Measurements from ENCODE around the gene RBMS1. TPM values are rescaled to one million over a fixed set of nuclear protein-coding genes. Genes with fewer than 3 reads are reported as not detected.

Gene RBMS1
- total RNA-seq, 4 donors from 2014 or later, result 133 to 180 (median 139) TPM

DNA sequence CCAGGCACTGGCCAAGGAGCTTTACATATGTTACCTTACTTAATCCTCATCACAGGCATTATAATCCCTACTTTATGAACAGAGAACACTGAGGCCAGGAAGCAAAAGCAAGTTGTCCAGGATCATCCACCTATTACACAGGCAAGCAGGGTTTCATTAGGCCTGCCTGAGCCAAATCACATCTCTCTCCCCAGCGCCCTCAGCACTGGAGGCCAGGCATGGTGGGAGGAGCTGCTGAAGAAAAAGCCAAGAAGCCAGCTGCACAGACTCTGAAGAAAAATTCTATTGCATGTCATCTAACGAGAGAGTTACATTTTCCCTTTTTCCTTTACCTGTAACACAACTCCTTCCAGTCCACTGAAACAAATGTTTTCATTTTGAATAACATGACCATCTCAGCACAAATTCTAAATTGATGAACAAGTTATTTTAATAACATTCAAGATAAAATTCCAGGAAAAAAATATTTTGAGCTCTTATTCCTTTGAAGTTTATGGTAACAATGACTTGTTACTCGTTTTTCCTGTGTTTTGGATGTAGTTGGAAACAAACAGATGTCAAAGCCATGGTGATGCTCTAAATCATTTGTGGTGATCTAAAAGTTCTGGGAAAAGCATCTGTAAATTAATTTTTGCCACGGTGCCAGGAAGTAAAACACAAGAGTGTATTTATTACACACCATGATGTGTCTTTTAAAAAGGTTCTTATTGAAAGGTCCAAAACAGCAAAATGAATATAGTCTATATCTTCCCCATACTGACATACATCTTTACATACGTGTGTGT lies 154.5 kb downstream of the RBMS1 start:
- no peak for ATAC-seq (ENCODE audit: low FRiP score)
- TF ChIP-seq, protein P1, sequence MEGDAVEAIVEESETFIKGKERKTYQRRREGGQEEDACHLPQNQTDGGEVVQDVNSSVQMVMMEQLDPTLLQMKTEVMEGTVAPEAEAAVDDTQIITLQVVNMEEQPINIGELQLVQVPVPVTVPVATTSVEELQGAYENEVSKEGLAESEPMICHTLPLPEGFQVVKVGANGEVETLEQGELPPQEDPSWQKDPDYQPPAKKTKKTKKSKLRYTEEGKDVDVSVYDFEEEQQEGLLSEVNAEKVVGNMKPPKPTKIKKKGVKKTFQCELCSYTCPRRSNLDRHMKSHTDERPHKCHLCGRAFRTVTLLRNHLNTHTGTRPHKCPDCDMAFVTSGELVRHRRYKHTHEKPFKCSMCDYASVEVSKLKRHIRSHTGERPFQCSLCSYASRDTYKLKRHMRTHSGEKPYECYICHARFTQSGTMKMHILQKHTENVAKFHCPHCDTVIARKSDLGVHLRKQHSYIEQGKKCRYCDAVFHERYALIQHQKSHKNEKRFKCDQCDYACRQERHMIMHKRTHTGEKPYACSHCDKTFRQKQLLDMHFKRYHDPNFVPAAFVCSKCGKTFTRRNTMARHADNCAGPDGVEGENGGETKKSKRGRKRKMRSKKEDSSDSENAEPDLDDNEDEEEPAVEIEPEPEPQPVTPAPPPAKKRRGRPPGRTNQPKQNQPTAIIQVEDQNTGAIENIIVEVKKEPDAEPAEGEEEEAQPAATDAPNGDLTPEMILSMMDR (IDR thresholded peaks at IDR 0.05), result no peak
- DNase-seq (ENCODE audit: low spot score), result no peak

DNA sequence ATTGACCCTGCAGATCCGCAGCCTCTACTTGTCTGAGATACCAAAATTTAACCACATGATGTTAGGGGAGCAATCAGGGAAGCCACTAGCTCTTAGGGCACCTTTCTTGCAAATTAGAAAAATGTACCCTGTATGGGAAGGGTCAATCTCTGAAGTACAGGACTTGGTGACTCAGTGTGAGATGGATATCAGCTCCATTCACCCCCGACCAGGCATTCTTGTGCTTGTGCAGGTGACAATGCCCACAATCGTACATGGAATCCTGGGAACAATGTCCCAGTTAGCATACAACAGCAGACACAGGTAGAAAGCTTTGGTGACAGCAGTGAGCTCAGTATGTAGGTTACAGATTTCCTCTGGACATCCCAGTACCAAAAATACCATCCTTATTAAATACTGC lies 155.9 kb downstream of the RBMS1 start:
- DNase-seq (ENCODE audit: low spot score), result no peak
- TF ChIP-seq, protein P1 (IDR thresholded peaks at IDR 0.05), result no peak
- ATAC-seq (ENCODE audit: low FRiP score), result no peak

- ATAC-seq (ENCODE audit: low FRiP score), result no peak
- TF ChIP-seq, protein P1 (IDR thresholded peaks at IDR 0.05), result no peak
- DNase-seq (ENCODE audit: low spot score), result no peak
These were observed 157.0 kb downstream of the RBMS1 start for GRCh38 chr2:160336635-160337034.

- DNase-seq (ENCODE audit: low spot score) (no peak), ATAC-seq (ENCODE audit: low FRiP score) (no peak)
- TF ChIP-seq, protein P1 (IDR thresholded peaks at IDR 0.05), result no peak
These were observed 157.5 kb downstream of the RBMS1 start for GRCh38 chr2:160336105-160336504.

DNA sequence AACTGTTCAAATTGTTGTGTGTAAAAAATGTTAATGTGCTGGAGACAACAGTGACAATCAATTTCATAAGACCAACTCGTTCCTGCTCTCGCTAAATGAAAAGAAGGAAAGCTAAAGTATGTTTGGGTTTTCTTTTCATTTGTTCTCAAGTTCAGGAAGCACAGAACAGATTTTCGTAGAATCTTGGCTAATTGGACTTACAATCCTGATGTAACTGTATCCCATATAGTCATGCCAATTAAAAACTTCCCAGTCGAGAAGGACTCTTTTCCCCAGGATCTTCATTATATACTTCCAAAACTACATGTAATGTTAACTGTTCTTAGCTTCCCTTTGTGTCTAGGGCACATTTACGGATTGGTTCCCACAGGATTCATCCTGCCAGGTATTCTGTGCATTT lies 158.2 kb downstream of the RBMS1 start:
- DNase-seq (ENCODE audit: low spot score) (no peak), ATAC-seq (ENCODE audit: low FRiP score) (no peak)
- TF ChIP-seq, protein P1 (IDR thresholded peaks at IDR 0.05), result no peak

GRCh38 chr2:160334028-160334741 lies 159.4 kb downstream of the RBMS1 start:
- ATAC-seq (ENCODE audit: low FRiP score), result peak; percentile 43
- TF ChIP-seq, protein P1 (IDR thresholded peaks at IDR 0.05), result no peak
- no peak for DNase-seq (ENCODE audit: low spot score)

Measured in omental fat pad (tissue), 4 donors.